Mammary epithelial cell (primary cell): ENCODE measurements around the gene ATAD3C.

Experiments
- EZH2 ChIP-seq: IDR thresholded peaks from 2 replicates; pipeline ENCODE4 v1.6.1; 2012; ENCODE audit warnings: low read length, inconsistent platforms, borderline replicate concordance
- TF ChIP-seq, protein P1 (sequence below), 2 donors: IDR thresholded peaks in 1 of 2; conservative IDR thresholded peaks in 1 of 2; 2 replicates each; pipeline ENCODE4 v1.5.1; 2011 to 2012; ENCODE audit warnings: inconsistent platforms in 2 of 2, low read length in 2 of 2, mild to moderate bottlenecking in 2 of 2, control low read depth in 1 of 2, low read depth in 1 of 2; ENCODE audit not compliant: insufficient read depth in 1 of 2; ENCODE audit errors: extremely low read depth in 1 of 2

DNA sequence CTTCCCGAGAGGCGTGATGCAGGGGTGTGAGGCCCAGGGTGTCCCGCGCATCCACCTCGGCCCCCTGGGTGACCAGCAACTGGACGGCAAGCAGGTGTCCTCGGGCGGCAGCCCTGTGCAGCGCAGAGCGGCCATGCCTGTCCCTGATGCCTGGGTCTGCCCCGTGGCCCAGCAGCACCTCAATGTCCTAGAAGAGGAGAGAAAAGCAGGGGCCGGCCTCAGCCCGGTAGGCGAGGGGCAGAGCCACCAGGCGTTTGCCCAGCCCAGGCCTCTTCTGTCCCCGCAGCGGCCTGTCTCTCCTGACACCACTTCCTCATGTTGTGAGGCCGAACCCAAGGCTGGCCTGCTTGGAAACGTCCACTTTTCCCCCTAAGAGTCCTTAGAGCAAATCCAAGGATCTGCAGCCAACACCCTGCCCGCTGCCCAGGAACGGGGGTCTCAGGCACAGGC is 30.1 kb upstream of the ATAD3C start:
- TF ChIP-seq, protein P1, sequence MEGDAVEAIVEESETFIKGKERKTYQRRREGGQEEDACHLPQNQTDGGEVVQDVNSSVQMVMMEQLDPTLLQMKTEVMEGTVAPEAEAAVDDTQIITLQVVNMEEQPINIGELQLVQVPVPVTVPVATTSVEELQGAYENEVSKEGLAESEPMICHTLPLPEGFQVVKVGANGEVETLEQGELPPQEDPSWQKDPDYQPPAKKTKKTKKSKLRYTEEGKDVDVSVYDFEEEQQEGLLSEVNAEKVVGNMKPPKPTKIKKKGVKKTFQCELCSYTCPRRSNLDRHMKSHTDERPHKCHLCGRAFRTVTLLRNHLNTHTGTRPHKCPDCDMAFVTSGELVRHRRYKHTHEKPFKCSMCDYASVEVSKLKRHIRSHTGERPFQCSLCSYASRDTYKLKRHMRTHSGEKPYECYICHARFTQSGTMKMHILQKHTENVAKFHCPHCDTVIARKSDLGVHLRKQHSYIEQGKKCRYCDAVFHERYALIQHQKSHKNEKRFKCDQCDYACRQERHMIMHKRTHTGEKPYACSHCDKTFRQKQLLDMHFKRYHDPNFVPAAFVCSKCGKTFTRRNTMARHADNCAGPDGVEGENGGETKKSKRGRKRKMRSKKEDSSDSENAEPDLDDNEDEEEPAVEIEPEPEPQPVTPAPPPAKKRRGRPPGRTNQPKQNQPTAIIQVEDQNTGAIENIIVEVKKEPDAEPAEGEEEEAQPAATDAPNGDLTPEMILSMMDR (conservative IDR thresholded peaks at IDR 0.05 in 1 of 2, IDR thresholded peaks at IDR 0.05 in 1 of 2; ENCODE audit: extremely low read depth in 1 of 2, insufficient read depth in 1 of 2, low read depth in 1 of 2, low read length in 2 of 2), result no peak
- TF ChIP-seq EZH2, result no peak
